Vagina (tissue), 2 donors: ENCODE results near the gene COX6B1.
"Not testable (repeated sequence)": the region's sequence is repeated elsewhere in the genome, so short reads cannot be mapped to it uniquely, and the experiment has no call there.

Experiments
- POLR2A ChIP-seq, 2 donors: fragments of 450-650 bp; IDR thresholded peaks; one replicate each; pipeline ENCODE4 v1.6.1; 2017; ENCODE audit warnings: antibody characterized with exemption in 2 of 2, mild to moderate bottlenecking in 2 of 2, moderate library complexity in 2 of 2
- POLR2AphosphoS5 ChIP-seq, 2 donors: sonication (generic); formaldehyde crosslinking; IDR thresholded peaks; one replicate each; pipeline ENCODE4 v1.9.0; 2017; ENCODE audit warnings: antibody characterized with exemption in 2 of 2, mild to moderate bottlenecking in 2 of 2, low read depth in 1 of 2; ENCODE audit not compliant: insufficient read depth in 1 of 2
- TF ChIP-seq, protein P1 (sequence below), 3 experiments: fragments of 450-650 bp in 2 of 3; fragments of 200-600 bp in 1 of 3; sonication (generic) in 1 of 3; IDR thresholded peaks; one replicate each; pipeline ENCODE4 v1.5.1; 2017 to 2019; ENCODE audit warnings: antibody characterized with exemption in 3 of 3, mild to moderate bottlenecking in 2 of 3, moderate library complexity in 2 of 3

DNA sequence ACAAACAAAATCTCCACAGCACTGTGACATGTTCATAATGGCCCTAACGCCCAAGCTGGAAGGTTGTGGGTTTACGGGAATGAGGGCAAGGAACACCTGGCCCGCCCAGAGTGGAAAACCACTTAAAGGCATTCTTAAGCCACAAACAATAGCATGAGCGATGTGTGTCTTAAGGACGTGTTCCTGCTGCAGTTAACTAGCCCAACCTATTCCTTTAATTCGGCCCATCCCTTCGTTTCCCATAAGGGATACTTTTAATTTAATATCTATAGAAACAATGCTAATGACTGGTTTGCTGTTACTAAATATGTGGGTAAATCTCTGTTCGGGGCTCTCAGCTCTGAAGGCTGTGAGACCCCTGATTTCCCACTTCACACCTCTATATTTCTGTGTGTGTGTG lies 41.0 kb upstream of the COX6B1 start:
- TF ChIP-seq, protein P1, sequence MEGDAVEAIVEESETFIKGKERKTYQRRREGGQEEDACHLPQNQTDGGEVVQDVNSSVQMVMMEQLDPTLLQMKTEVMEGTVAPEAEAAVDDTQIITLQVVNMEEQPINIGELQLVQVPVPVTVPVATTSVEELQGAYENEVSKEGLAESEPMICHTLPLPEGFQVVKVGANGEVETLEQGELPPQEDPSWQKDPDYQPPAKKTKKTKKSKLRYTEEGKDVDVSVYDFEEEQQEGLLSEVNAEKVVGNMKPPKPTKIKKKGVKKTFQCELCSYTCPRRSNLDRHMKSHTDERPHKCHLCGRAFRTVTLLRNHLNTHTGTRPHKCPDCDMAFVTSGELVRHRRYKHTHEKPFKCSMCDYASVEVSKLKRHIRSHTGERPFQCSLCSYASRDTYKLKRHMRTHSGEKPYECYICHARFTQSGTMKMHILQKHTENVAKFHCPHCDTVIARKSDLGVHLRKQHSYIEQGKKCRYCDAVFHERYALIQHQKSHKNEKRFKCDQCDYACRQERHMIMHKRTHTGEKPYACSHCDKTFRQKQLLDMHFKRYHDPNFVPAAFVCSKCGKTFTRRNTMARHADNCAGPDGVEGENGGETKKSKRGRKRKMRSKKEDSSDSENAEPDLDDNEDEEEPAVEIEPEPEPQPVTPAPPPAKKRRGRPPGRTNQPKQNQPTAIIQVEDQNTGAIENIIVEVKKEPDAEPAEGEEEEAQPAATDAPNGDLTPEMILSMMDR (IDR thresholded peaks at IDR 0.05), result not testable (repeated sequence)
- not testable (repeated sequence) for TF ChIP-seq POLR2AphosphoS5 (IDR thresholded peaks at IDR 0.05; ENCODE audit: insufficient read depth in 1 of 2, low read depth in 1 of 2); POLR2A (IDR thresholded peaks at IDR 0.05)
